A673 (cell line): ENCODE measurements around the gene SPINK1.
"Not testable (repeated sequence)": the region's sequence is repeated elsewhere in the genome, so short reads cannot be mapped to it uniquely, and the experiment has no call there.

ENCODE experiments used
- CTCF ChIP-seq: fragments of 300-800, 200-600 bp; sonication (generic); conservative IDR thresholded peaks from 2 replicates; pipeline ENCODE4 v1.5.1; 2017; ENCODE audit warnings: low read depth, mild to moderate bottlenecking, antibody characterized with exemption, low read length, moderate library complexity, mixed read lengths
- EZH2 ChIP-seq: fragments of 200-600 bp; sonication (generic); IDR thresholded peaks from 2 replicates; pipeline ENCODE4 v1.6.1; 2017; ENCODE audit warnings: borderline replicate concordance, low read depth, mild to moderate bottlenecking, mixed read lengths, antibody characterized with exemption, low read length; ENCODE audit not compliant: poor library complexity, severe bottlenecking

DNA sequence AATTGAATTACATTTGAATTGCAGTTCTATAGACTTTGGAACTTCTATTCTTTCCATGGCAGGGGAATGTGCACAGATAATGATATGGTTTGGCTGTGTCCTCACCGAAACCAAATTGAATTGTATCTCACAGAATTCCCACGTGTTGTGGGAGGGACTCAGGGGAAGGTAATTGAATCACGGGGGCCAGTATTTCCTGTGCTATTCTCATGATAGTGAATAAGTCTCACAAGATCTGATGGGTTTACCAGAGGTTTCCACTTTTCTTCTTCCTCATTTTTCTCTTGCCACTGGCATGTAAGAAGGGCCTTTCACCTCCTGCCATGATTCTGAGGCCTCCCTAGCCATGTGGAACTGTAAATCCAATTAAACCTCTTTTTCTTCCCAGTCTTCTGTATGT is 28.3 kb downstream of the SPINK1 start:
- not testable (repeated sequence) for TF ChIP-seq CTCF, EZH2
